HUES48 (cell line): Measurements from ENCODE around the gene ACTL8.

Experiments
- H3K27ac ChIP-seq: one replicate; pipeline ENCODE4 v1.7.0; 2013; ENCODE audit warnings: low read depth, low read length, inconsistent platforms
- H3K27me3 ChIP-seq: 2 replicates; pipeline ENCODE4 v1.6.1; 2013; ENCODE audit warnings: mild to moderate bottlenecking, low read length; ENCODE audit not compliant: control insufficient read depth, insufficient read depth
- H3K36me3 ChIP-seq: 2 replicates; pipeline ENCODE4 v1.6.1; 2013; ENCODE audit warnings: low read length; ENCODE audit not compliant: control insufficient read depth, insufficient read depth
- H3K4me1 ChIP-seq: 2 replicates; pipeline ENCODE4 v1.6.1; 2013; ENCODE audit warnings: mild to moderate bottlenecking, low read length; ENCODE audit not compliant: control insufficient read depth, insufficient read depth
- H3K4me3 ChIP-seq: 2 replicates; pipeline ENCODE4 v1.5.1; 2013; ENCODE audit warnings: mild to moderate bottlenecking, low read depth, low read length
- H3K9ac ChIP-seq: 2 replicates; pipeline ENCODE4 v1.6.1; 2013; ENCODE audit warnings: mild to moderate bottlenecking, low read depth, low read length, moderate library complexity
- H3K9me3 ChIP-seq: 2 replicates; pipeline ENCODE4 v1.6.1; 2013; ENCODE audit warnings: low read length; ENCODE audit not compliant: control insufficient read depth, insufficient read depth

The ACTL8 gene

DNA sequence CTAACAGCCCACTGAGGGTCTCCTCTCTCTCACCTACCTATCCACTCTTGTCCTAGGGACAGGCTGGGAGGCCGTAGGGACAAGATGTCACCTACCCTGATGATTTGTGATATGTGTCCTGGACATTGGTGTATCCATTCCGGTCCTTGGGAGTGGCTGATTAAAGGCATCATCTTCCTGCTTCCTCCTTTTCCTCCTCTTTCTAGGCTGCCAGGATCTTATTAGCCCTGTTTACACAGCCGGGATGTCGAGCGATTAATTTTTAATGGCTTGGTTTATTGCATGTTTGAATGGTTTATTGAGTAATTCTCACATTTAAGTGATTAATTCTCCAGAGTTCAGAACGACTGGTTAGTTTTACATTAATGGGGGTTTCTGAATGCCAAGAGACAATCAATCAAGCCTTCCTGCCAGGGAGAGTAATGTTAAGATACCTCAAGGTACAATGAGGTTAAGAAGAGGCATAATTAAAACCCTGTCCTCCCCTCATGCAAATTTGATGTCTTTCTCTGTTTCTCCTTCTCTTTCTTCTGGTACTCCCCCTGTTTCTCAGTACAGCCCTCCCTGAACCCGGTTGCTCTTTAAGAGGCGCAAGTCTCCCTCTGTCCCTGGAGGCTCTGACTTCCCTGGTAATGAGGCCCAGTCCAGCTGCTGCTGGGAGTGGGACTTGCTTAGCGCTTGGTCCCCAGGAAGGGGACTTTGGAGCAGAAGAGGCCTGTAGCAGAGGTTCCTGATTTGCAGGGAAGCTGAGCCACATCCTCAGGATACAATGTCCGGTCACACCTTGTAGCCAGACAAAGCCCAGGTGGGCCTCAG, 50.9 kb downstream of the ACTL8 start:
- Histone ChIP-seq H3K9me3 (peaks cover 5% of the 10 kb centered on the region; the same call in 1 of the 2 replicates), H3K9ac (no peak overlapping the region), H3K4me1 (no peaks in the 10 kb centered on the region), H3K4me3 (no peak overlapping the region), H3K27me3 (no peaks in the 10 kb centered on the region), H3K36me3 (no peaks in the 10 kb centered on the region), H3K27ac (no peak overlapping the region)

DNA sequence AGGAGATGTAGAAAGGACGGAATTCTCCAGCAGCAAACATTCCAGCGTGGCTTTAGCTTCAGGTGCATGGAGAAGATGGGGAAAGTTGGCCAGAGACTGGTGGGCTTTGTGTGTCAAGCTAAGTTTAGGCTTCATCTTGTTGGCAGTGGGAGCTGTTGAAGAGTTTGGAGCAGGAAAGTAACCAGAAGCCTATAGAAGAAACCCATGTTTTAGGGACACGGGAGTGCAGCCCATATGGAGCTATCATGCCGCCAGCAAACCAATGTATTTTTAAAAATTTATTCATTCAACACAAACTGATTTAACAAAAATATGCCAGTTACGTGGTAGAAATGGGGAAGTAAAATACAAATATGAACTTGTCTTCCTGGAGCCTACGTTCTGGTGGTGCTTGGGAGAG, 53.7 kb downstream of the ACTL8 start:
- no peak overlapping the region for H3K9ac ChIP-seq
- no peaks in the 10 kb centered on the region for H3K36me3 ChIP-seq
- no peaks in the 10 kb centered on the region for H3K4me1 ChIP-seq
- peaks cover 5% of the 10 kb centered on the region; the same call in 1 of the 2 replicates for H3K9me3 ChIP-seq
- no peaks in the 10 kb centered on the region for H3K27me3 ChIP-seq
- no peak overlapping the region for H3K27ac ChIP-seq
- no peak overlapping the region for H3K4me3 ChIP-seq

DNA sequence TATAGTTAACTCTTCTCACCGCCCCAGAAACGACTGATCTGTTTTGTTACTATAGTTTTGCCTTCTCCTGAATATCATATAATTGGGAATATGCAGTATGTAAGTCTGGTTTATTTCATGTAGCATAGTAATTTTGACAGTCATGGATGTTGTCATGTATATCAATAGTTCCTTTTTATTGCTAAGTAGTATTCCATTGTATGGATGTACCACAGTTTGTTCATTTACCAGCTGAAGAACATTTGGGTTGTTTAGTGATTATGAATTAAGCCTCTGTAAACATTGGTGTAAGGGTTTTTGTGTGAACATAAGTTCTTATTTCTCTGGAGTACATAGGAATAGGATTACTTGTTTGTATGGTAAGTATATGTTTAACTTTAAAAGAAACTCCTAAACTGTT, 55.5 kb downstream of the ACTL8 start:
- Histone ChIP-seq H3K9ac (no peak overlapping the region), H3K27me3 (no peaks in the 10 kb centered on the region), H3K4me3 (no peak overlapping the region), H3K9me3 (peaks cover 5% of the 10 kb centered on the region; the same call in 1 of the 2 replicates), H3K36me3 (no peaks in the 10 kb centered on the region), H3K27ac (no peak overlapping the region), H3K4me1 (no peaks in the 10 kb centered on the region)

DNA sequence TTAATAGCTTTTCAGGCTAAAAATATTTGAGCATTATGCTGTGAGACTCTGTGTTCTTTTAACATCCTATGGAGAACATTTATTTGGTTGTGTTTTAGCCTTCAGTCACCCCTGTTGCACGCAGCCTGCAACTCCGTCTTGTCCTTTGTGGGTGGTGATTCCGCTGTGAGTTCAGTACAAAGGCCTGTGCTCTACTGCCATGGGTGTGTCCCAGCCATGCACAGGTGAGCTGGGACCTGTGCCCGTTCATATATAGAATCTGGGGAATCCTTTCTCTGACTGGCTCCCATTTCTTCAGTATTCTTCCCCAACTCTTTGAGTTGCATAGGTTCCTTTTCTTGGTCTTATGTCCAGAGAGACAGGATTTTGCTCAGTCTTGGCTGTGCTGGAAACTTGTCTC, 61.4 kb downstream of the ACTL8 start:
- no peaks in the 10 kb centered on the region for H3K9me3 ChIP-seq
- H3K36me3 ChIP-seq = no peaks in the 10 kb centered on the region
- H3K4me1 ChIP-seq = no peaks in the 10 kb centered on the region
- no peak overlapping the region for H3K27ac ChIP-seq
- H3K27me3 ChIP-seq = no peaks in the 10 kb centered on the region
- no peak overlapping the region for H3K4me3 ChIP-seq
- no peak overlapping the region for H3K9ac ChIP-seq

DNA sequence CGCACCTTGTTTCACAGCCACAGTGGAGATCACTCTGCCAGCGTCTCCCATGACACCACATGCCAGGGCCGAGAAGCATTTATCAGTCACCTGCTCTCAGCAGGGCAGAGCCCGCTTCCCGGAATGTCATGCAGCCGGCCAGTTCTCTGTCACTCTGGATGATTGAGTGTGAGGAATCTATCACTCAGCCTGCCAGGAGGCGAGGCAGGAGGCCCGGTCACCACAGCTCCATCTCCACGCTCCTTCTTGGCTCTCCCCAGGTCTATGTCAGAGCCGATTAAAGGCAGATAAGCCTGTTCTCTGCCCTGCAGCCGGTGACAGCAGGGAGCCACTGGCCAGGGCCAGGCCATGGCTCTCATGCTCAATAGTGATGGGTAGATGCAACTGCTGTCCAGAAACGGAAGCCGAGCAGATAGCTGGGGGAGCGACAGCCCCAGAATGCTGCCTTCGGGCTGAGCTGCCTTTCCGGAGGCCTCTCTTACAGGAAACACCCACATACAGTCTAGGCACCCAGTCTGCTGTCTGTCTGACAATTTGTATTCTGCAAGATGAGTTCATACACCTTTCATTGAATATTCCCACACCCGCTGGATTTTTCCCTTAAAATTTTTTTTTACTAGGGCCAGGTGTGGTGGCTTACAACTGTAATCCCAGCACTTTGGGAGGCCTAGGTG, 64.1 kb downstream of the ACTL8 start:
- H3K4me1 ChIP-seq = no peaks in the 10 kb centered on the region
- no peak overlapping the region for H3K9ac ChIP-seq
- no peaks in the 10 kb centered on the region for H3K36me3 ChIP-seq
- H3K27ac ChIP-seq = no peak overlapping the region
- H3K9me3 ChIP-seq = no peaks in the 10 kb centered on the region
- no peaks in the 10 kb centered on the region for H3K27me3 ChIP-seq
- no peak overlapping the region for H3K4me3 ChIP-seq

DNA sequence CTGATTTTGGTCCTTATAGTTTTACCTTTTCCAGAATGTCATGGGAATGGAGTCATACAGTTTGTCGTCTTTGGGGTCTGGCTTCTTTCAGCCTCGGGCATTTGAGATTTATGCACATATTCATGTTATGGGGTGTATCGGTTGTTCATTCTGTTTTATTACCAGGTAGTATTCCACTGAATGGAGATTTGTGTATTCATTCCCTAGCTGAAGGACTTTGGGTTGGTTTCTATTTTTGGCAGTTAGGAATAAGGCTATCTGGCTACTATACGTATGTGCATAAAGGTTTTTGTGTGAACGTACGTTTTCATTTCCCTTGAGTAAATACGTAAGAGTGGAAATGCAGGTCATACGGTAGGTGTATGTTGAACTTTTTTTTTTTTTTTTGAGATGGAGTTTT, 65.1 kb downstream of the ACTL8 start:
- Histone ChIP-seq H3K4me3 (no peak overlapping the region), H3K36me3 (no peaks in the 10 kb centered on the region), H3K9me3 (no peaks in the 10 kb centered on the region), H3K4me1 (no peaks in the 10 kb centered on the region), H3K9ac (no peak overlapping the region), H3K27me3 (no peaks in the 10 kb centered on the region), H3K27ac (no peak overlapping the region)

DNA sequence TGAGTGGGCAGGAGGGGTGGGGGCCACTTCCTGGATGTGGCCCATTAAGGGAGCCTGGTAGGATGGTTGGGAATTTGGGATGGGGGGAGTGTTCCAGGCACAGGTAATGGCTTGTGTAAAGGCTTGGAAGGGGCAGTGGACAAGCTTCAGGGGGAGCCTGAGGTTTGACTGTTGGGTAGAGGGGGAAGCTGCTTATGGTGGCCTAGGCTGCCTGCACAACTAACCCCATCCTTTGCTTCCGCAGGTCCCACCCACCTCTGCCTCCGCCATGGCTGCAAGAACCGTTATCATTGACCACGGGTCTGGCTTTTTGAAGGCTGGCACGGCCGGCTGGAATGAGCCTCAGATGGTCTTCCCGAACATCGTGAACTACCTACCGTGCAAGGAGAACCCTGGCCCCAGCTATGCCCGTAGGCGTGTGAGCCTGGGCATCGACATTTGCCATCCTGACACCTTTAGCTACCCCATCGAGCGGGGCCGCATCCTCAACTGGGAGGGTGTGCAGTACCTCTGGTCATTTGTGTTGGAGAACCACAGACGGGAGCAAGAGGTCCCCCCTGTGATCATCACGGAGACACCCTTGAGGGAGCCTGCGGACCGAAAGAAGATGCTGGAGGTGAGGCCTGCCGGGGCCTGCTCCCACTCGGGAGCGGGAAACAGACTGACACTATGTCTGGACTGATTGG, 67.8 kb downstream of the ACTL8 start:
- Histone ChIP-seq H3K9me3 (no peaks in the 10 kb centered on the region), H3K36me3 (no peaks in the 10 kb centered on the region), H3K4me3 (no peak overlapping the region), H3K4me1 (no peaks in the 10 kb centered on the region), H3K27ac (no peak overlapping the region), H3K27me3 (no peaks in the 10 kb centered on the region), H3K9ac (no peak overlapping the region)

DNA sequence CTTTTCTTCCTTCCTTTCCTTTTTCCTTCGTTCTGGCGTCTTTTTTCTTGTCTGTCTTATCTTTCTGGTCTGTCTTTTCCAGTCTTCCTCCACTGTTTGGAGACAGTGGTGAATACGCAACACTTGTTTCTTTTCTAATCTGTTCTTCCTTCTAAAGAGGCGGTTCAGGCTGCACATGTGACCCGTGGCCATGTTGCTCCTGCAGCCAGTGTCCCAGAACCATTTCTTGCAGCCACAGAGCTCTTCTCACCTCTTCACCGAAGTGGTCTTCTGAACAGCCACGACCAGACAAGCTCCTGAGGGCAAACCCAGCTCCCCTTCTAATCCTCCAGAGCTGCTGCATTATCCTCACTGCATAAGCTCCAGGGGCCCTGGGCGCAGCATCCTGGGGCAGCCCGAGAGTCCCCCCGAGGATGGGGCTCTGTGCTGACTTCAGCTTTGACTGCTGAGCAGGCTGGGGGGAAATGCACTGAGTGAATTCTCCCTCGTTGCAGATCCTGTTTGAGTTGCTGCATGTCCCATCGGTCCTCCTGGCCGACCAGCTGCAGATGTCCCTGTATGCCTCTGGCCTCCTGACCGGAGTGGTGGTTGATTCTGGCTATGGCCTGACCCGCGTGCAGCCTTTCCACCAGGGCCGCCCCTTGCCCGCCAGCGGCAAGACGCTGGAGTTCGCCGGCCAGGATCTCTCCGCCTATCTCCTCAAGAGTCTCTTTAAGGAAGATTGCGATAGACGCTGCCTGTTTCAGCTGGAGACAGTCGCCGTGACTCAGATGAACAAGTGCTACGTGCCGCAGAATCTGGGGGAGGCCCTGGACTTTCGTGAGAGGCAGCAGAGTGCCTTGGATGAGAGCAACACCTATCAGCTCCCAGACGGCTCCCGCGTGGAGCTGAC, 70.4 kb downstream of the ACTL8 start:
- no peak overlapping the region for H3K9ac ChIP-seq
- no peak overlapping the region for H3K4me3 ChIP-seq
- H3K27me3 ChIP-seq = no peaks in the 10 kb centered on the region
- H3K4me1 ChIP-seq = no peaks in the 10 kb centered on the region
- H3K36me3 ChIP-seq = no peaks in the 10 kb centered on the region
- H3K9me3 ChIP-seq = no peaks in the 10 kb centered on the region
- no peak overlapping the region for H3K27ac ChIP-seq

DNA sequence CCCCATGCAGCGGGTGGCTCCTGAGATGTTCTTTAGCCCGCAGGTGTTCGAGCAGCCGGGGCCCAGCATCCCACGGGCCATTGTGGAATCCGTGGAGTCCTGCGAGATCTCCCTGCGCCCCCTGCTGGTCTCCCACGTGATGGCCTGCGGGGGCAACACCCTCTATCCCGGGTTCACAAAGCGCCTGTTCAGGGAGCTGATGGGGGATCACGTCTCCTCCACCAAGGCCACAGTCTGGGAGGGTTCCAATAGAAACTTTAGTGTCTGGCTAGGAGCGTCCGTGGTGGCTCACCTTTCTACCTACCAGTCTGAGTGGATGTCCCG, 71.0 kb downstream of the ACTL8 start:
- no peak overlapping the region for H3K9ac ChIP-seq
- H3K36me3 ChIP-seq = no peaks in the 10 kb centered on the region
- no peak overlapping the region for H3K27ac ChIP-seq
- no peaks in the 10 kb centered on the region for H3K4me1 ChIP-seq
- H3K4me3 ChIP-seq = no peak overlapping the region
- no peaks in the 10 kb centered on the region for H3K9me3 ChIP-seq
- no peaks in the 10 kb centered on the region for H3K27me3 ChIP-seq

DNA sequence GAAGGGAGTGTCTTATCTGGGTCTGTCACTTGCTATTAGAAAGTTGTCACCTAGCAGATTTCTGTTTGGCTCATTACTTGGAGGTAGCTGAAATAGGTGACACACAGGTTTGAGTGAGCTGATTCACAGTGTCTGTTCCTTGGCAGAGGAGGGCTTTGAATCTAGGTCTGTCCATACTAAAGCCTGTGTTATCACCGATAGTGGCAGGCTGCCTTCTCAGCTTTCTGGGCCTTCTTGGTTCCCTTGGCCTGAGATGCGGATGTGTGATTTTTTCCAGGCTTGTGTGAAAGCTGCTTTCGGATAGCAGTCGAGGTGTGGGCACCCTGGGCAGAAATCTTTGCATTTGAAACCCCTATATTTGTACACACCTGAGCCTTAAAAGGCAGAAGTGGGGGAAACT, 73.9 kb downstream of the ACTL8 start:
- Histone ChIP-seq H3K4me3 (no peak overlapping the region), H3K9me3 (no peaks in the 10 kb centered on the region), H3K36me3 (no peaks in the 10 kb centered on the region)

More for the DNA sequence above, 73.9 kb downstream of the ACTL8 start:
- Histone ChIP-seq H3K27me3 (no peaks in the 10 kb centered on the region), H3K27ac (no peak overlapping the region), H3K4me1 (no peaks in the 10 kb centered on the region), H3K9ac (no peak overlapping the region)
